ENCODE results near the gene MAPK14.
"Not testable (repeated sequence)": the region's sequence is repeated elsewhere in the genome, so short reads cannot be mapped to it uniquely, and the experiment has no call there.

MAPK14 gene

GRCh38 chr6:36075656-36076055 is 48.0 kb downstream of the MAPK14 start:
- Histone ChIP-seq H3K4me3 (ENCODE audit: low read length) (no peak overlapping the region), H3K4me1 (ENCODE audit: control insufficient read depth, insufficient read depth, low read length) (peaks cover 10% of the 10 kb centered on the region), H3K9ac (ENCODE audit: low read length) (no peak overlapping the region), H3K27ac (ENCODE audit: low read depth, low read length) (no peak overlapping the region), H3K36me3 (ENCODE audit: control insufficient read depth, insufficient read depth, low read length) (peaks cover 5% of the 10 kb centered on the region), H3K27me3 (ENCODE audit: control insufficient read depth, insufficient read depth, low read length) (no peaks in the 10 kb centered on the region)

GRCh38 chr6:36076178-36077063 is 48.8 kb downstream of the MAPK14 start:
- no peak overlapping the region for H3K9ac ChIP-seq (ENCODE audit: low read length)
- peak overlapping the region; percentile 22 for H3K27ac ChIP-seq (ENCODE audit: low read depth, low read length)
- H3K36me3 ChIP-seq (ENCODE audit: control insufficient read depth, insufficient read depth, low read length) = peaks cover 5% of the 10 kb centered on the region
- peaks cover 10% of the 10 kb centered on the region for H3K4me1 ChIP-seq (ENCODE audit: control insufficient read depth, insufficient read depth, low read length)
- no peaks in the 10 kb centered on the region for H3K27me3 ChIP-seq (ENCODE audit: control insufficient read depth, insufficient read depth, low read length)
- H3K4me3 ChIP-seq (ENCODE audit: low read length) = no peak overlapping the region

GRCh38 chr6:36078159-36078558 is 50.6 kb downstream of the MAPK14 start:
- no peaks in the 10 kb centered on the region for H3K27me3 ChIP-seq (ENCODE audit: control insufficient read depth, insufficient read depth, low read length)
- H3K4me1 ChIP-seq (ENCODE audit: control insufficient read depth, insufficient read depth, low read length) = peaks cover 10% of the 10 kb centered on the region
- H3K36me3 ChIP-seq (ENCODE audit: control insufficient read depth, insufficient read depth, low read length) = peaks cover 16% of the 10 kb centered on the region
- H3K4me3 ChIP-seq (ENCODE audit: low read length) = no peak overlapping the region
- H3K27ac ChIP-seq (ENCODE audit: low read depth, low read length) = no peak overlapping the region
- no peak overlapping the region for H3K9ac ChIP-seq (ENCODE audit: low read length)

- H3K27ac ChIP-seq (ENCODE audit: low read depth, low read length) = no peak overlapping the region
- no peak overlapping the region for H3K4me3 ChIP-seq (ENCODE audit: low read length)
- H3K36me3 ChIP-seq (ENCODE audit: control insufficient read depth, insufficient read depth, low read length) = peaks cover 25% of the 10 kb centered on the region
- no peaks in the 10 kb centered on the region for H3K27me3 ChIP-seq (ENCODE audit: control insufficient read depth, insufficient read depth, low read length)
- peaks cover 10% of the 10 kb centered on the region for H3K4me1 ChIP-seq (ENCODE audit: control insufficient read depth, insufficient read depth, low read length)
- H3K9ac ChIP-seq (ENCODE audit: low read length) = no peak overlapping the region
Measured at GRCh38 chr6:36079601-36080000, 52.0 kb downstream of the MAPK14 start.

DNA sequence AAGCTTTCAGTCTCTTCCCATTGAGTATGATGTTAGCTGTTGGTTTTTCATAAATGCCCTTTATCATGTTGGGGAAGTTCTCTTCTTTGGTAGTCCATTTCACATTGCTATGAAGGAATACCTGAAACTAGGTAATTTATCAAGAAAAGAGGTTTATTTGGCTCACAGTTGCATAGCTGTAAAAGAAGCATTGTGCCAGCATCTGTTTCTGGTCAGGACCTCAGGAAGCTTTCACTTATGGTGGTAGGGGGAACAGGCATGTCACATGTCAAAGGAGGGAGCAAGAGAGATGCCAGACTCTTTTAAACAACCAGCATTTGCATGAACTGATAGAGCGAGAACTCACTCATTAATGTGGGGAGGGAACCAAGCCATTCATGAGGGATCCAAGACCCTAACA is 54.7 kb downstream of the MAPK14 start:
- Histone ChIP-seq H3K9ac (ENCODE audit: low read length) (no peak overlapping the region), H3K4me1 (ENCODE audit: control insufficient read depth, insufficient read depth, low read length) (peaks cover 2% of the 10 kb centered on the region), H3K27ac (ENCODE audit: low read depth, low read length) (no peak overlapping the region), H3K4me3 (ENCODE audit: low read length) (no peak overlapping the region), H3K36me3 (ENCODE audit: control insufficient read depth, insufficient read depth, low read length) (peaks cover 22% of the 10 kb centered on the region), H3K27me3 (ENCODE audit: control insufficient read depth, insufficient read depth, low read length) (no peaks in the 10 kb centered on the region)

DNA sequence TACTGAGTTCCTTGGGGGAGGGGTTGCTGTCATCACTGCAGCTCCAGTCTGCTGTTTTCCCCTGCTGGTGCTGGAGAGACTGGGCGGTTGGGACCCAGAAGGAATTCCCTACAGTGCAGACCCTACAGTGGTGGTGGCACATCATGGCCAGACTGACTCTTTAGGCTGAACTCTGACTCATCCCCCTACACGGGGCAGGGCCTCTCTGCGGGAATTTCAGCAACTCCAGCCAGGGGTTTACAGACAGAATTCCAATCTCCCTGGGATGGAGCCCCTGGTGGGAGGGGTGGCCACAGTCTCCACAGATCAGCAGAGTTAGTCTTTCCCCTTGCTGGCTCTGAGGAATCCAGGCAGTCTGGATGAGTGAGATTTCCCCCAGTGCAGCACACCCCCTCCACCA is 55.8 kb downstream of the MAPK14 start:
- Histone ChIP-seq H3K4me1 (ENCODE audit: control insufficient read depth, insufficient read depth, low read length) (no peaks in the 10 kb centered on the region), H3K36me3 (ENCODE audit: control insufficient read depth, insufficient read depth, low read length) (peaks cover 22% of the 10 kb centered on the region), H3K27ac (ENCODE audit: low read depth, low read length) (no peak overlapping the region), H3K27me3 (ENCODE audit: control insufficient read depth, insufficient read depth, low read length) (no peaks in the 10 kb centered on the region), H3K4me3 (ENCODE audit: low read length) (no peak overlapping the region), H3K9ac (ENCODE audit: low read length) (no peak overlapping the region)

GRCh38 chr6:36088204-36088603 is 60.6 kb downstream of the MAPK14 start:
- not testable (repeated sequence) for H3K27me3 ChIP-seq (ENCODE audit: control insufficient read depth, insufficient read depth, low read length); H3K4me1 ChIP-seq (ENCODE audit: control insufficient read depth, insufficient read depth, low read length); H3K4me3 ChIP-seq (ENCODE audit: low read length); H3K9ac ChIP-seq (ENCODE audit: low read length); H3K27ac ChIP-seq (ENCODE audit: low read depth, low read length)
- peaks cover 14% of the 10 kb centered on the region for H3K36me3 ChIP-seq (ENCODE audit: control insufficient read depth, insufficient read depth, low read length)

GRCh38 chr6:36089048-36089447 is 61.4 kb downstream of the MAPK14 start:
- H3K27me3 ChIP-seq (ENCODE audit: control insufficient read depth, insufficient read depth, low read length) = no peaks in the 10 kb centered on the region
- H3K9ac ChIP-seq (ENCODE audit: low read length) = no peak overlapping the region
- H3K36me3 ChIP-seq (ENCODE audit: control insufficient read depth, insufficient read depth, low read length) = peaks cover 6% of the 10 kb centered on the region
- H3K4me1 ChIP-seq (ENCODE audit: control insufficient read depth, insufficient read depth, low read length) = no peaks in the 10 kb centered on the region
- no peak overlapping the region for H3K27ac ChIP-seq (ENCODE audit: low read depth, low read length)
- H3K4me3 ChIP-seq (ENCODE audit: low read length) = no peak overlapping the region

- Histone ChIP-seq H3K4me1 (ENCODE audit: control insufficient read depth, insufficient read depth, low read length) (no peaks in the 10 kb centered on the region), H3K36me3 (ENCODE audit: control insufficient read depth, insufficient read depth, low read length) (peaks cover 5% of the 10 kb centered on the region), H3K27ac (ENCODE audit: low read depth, low read length) (no peak overlapping the region), H3K27me3 (ENCODE audit: control insufficient read depth, insufficient read depth, low read length) (no peaks in the 10 kb centered on the region), H3K9ac (ENCODE audit: low read length) (no peak overlapping the region), H3K4me3 (ENCODE audit: low read length) (no peak overlapping the region)
Measured at GRCh38 chr6:36094238-36094637, 66.6 kb downstream of the MAPK14 start.

- no peak overlapping the region for H3K27ac ChIP-seq (ENCODE audit: low read depth, low read length)
- H3K4me3 ChIP-seq (ENCODE audit: low read length) = peak overlapping the region; percentile 1
- H3K27me3 ChIP-seq (ENCODE audit: control insufficient read depth, insufficient read depth, low read length) = no peaks in the 10 kb centered on the region
- peaks cover 5% of the 10 kb centered on the region for H3K36me3 ChIP-seq (ENCODE audit: control insufficient read depth, insufficient read depth, low read length)
- H3K4me1 ChIP-seq (ENCODE audit: control insufficient read depth, insufficient read depth, low read length) = no peaks in the 10 kb centered on the region
- no peak overlapping the region for H3K9ac ChIP-seq (ENCODE audit: low read length)
Measured at GRCh38 chr6:36094753-36095496, 67.3 kb downstream of the MAPK14 start.

DNA sequence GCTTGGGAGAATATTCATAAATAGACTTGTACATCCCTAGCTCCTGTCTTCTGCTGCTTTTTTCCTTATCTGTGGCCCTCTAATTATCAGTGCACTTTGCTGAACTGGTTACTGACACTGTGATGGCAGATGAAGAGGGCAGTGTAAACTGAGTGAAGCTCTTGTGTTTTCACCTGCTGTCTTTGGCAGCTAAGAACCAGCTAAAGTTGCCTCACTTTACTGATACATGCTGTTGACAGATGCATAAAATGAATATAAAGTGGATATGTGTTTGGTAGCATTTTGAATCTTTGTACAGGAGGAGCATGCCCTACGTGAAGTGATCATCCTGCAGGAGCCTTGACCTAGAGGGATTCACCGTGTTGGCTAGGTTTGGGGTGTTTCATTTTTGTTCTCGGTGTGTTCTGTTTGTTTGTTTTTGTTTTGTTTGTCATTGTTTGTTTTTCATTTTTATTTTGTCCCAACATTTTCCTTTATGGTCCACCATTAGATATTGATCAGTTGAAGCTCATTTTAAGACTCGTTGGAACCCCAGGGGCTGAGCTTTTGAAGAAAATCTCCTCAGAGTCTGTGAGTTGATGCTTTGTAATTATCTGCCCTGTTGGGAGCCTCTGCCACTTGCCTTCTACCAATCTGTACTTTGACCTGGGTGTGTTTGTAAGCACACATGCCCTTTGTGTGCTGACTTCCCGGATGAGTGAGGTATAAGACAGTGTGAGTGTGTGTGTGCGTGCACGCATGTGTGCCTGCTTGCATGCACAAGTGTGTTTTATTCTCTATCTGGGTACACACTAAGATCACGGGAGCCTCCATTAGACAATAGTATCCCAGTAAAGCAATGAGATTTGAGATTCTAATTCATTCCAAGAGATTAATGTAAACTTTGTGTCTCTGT is 68.1 kb downstream of the MAPK14 start:
- no peaks in the 10 kb centered on the region for H3K4me1 ChIP-seq (ENCODE audit: control insufficient read depth, insufficient read depth, low read length)
- H3K9ac ChIP-seq (ENCODE audit: low read length) = no peak overlapping the region
- peak overlapping the region; percentile 1 for H3K4me3 ChIP-seq (ENCODE audit: low read length)
- H3K27ac ChIP-seq (ENCODE audit: low read depth, low read length) = no peak overlapping the region
- H3K36me3 ChIP-seq (ENCODE audit: control insufficient read depth, insufficient read depth, low read length) = peaks cover 5% of the 10 kb centered on the region
- H3K27me3 ChIP-seq (ENCODE audit: control insufficient read depth, insufficient read depth, low read length) = no peaks in the 10 kb centered on the region
